Activated gamma-delta T cell treated with anti-CD3 and anti-CD28 coated beads, Interleukin-2, amount 50 U/mL, for 16 hours (primary cell): ENCODE results near the gene LRFN2.

ENCODE experiments used
- DNase-seq: peaks from one replicate; pipeline ENCODE4 v3.0.0-alpha.2; 2020; ENCODE audit warnings: low read depth

The LRFN2 gene

DNA sequence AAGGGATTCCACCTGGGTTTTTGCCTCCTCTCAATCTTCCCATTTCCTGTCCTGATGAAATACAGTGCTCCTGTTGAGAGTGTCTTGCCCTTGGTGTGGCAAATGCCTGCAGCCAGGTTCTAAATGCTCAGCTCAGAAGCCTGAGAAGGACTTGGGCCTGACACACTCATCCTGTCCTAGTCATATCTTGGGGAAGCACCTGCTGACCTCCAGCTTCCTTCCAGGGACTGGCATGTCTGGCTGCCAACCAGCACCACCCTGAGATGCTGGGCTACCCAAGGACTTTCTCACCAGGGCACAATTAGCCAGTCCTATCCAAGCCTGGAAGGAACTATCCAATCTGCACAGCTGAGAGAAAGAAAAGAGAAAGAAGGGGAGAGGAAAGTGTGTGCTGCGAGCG lies 43.4 kb downstream of the LRFN2 start:
- no peak for DNase-seq

DNA sequence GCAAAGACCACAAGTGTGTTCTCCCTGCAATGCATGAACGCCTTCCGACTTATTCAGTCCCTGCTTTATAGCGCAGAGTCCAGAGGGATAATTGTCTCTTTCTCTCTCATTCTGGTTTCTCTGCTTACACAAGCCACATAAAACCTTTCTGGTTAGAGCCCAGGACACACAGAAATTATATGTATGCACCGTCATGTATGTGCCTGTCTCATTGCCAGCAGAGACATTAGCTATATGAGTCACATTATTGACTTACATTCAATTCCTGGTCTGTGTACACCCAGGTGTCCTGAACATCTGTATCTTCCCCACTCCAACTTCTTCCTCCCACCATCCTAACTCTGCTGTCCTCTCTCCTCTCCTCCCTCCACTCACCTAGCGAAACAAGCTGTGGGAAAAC lies 44.0 kb downstream of the LRFN2 start:
- DNase-seq: no peak

DNA sequence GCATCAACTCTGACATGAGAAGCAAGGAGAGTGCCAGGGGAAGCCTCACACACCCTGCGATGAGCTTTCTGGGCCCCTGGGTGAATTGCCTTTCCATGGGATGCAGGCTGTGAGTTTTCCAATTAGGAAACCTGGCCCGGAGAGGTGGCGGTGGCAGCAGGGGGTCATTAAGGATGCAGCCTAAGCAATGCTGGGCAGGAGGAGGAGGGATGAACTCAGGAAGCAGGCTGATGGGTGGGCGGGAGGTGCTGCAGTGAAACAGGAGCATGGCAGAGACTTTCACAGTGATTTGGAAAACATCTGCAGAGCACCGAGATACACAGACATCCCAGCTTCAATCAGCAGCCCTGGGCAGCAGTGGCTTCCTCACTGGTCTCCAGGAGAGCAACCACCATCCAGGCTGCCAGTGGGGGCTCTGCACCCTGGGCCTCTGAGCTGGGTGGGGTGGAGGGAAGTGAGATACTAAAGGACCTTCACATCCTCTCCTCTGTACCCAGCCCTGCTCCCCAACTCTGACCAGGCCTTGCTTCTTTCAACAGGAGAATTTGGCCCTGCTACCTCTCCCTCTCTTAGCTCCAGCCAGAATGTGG lies 44.9 kb downstream of the LRFN2 start:
- no peak for DNase-seq

DNA sequence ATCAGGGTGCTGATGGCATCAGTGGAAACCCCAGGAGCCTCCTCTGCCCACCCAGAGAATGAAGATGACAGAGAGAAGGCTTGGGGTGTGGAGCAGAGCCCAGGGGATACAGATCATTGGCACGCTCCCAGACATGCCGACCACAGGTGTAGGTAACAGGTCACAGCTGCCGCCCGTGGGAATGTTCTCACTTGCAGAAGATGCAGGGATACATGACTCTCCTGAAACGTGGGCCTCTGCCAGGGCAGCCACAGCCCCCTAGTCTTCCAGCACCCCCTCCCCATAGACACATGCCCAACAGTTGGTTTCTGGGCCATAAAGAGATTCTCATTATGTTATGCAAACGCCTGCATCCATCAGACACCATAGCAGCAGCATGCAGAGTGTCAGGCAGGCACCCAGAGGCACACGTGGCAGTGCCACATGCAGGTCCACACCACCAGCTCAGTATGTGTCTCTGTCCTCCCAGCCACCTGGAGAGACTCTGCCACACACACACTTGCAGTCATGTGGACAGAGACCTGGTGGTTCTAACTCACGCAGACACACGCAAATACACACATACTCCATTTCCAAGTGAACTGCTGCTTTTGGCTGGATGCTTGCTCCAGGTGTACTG lies 45.5 kb downstream of the LRFN2 start:
- DNase-seq: no peak

DNA sequence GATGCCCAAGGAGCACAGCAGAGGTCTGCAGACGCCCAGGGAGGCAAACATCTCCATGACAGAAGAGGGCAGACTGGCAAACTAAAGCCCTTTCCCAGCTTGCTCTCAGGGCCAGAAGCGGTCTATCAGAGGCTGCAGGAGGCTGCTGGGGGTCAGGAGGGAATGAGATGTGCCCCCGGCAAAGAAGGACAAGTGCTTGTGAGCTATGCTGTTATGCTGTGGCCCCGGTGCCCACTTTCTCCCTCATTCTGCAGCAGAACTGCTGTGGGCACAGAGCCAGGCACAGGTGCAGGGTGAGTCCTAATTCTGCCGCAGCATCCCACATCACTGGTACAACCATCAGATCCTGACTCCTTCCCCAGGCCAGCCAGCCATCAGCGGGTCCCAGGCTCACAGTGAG lies 46.4 kb downstream of the LRFN2 start:
- DNase-seq: no peak

DNA sequence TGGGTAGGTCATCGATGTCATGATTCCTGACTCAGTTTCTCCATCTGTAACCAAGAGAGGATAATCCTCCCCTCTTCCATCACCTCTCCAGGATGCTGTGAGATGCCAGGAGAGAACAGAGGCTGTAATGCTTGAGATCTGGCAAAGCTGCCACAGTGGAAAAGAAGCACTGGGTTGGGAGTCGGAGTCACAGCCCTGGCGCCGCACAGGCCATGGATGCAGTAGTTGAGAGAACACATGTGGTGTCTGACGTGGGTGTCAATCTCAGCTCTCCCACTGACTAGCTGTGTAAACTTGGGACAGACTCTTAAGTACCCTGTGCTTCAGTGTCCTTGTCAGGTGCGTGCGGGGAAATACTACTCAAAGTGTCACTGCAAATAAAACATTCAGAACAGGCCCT lies 47.3 kb downstream of the LRFN2 start:
- no peak for DNase-seq

DNA sequence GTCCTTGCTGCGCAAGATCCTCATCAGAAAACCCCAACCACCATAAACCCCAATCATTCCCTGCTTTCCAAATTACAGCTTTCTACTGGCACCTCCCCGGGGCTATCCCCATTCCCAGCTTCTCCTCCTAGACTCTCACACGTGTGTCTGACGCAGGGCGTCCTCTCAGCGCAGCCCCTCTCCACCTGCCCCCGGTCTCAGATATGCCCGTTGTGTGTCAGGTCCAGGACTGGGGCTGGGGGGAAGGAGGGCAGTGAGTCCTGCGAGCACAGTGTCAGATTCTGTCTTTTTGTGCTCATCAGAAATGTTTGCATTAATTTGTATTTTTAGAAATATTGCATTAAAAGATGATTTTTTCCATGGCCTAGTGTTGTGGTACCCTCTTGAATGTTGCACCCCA lies 48.6 kb downstream of the LRFN2 start:
- no peak for DNase-seq

DNA sequence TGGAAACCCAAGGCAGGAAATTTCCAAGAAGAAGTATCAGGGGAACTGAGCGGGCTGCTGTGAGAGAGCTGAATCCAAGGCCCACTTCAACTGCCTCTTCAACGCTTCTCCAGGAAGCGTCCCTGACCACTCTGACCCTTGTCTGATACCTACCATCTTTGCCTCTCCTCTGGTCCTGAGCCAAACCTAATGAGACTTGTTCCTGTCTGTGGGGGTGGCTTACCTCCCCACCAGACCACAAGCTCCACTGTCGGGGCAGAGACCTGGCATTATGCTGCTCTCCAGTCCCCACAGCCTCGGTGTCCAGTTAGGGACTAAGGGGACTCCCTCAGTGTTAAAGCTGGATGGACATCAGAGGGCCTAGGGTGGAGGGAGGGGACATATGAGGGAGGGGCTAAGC lies 49.7 kb downstream of the LRFN2 start:
- no peak for DNase-seq

DNA sequence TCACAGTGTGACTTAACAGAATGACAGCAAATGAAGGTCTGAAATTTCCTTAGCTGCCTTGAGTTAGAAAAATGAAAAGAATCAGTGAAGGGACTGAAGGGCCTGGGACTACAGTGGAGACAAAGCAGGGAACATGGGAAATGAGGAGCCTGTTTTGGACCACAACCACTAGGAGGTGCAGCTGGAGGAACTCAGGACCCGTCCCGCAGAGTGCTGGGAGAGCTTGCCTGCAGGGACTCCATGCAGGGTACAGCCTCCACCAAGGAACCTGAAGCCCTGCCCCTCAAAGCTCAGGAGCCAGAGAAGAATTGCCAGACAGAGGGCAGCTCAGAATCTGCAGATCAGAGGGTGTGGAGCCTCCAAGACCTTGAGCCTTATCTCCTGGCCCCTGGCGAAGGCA lies 50.7 kb downstream of the LRFN2 start:
- DNase-seq: no peak

DNA sequence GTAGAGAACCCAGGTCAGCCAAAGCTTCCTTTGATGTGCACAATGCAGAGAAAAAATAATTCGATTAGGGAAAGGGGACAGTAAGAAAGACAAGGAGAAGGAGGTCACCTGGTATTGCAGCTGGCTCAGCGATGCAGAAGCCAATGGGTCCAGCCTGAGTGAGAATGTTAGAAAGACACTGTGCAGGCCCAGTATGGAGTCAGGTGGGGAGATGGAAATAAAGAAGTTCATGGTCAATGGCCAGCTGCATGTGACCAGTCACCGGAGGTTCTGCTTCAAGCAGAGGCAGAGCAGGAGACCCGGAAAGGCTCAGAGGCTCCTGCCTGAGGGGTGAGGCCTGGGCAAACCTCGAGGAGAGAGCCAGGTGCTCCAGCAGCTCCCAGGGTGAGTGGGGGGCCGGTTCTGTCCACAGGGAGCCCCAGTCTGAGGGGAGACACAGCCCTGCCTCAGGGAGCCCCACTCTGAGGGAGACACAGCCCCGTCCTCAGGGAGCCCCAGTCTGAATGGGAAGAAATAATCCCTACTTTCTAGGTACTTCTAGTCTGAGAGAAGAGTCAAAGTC lies 51.3 kb downstream of the LRFN2 start:
- no peak for DNase-seq

DNA sequence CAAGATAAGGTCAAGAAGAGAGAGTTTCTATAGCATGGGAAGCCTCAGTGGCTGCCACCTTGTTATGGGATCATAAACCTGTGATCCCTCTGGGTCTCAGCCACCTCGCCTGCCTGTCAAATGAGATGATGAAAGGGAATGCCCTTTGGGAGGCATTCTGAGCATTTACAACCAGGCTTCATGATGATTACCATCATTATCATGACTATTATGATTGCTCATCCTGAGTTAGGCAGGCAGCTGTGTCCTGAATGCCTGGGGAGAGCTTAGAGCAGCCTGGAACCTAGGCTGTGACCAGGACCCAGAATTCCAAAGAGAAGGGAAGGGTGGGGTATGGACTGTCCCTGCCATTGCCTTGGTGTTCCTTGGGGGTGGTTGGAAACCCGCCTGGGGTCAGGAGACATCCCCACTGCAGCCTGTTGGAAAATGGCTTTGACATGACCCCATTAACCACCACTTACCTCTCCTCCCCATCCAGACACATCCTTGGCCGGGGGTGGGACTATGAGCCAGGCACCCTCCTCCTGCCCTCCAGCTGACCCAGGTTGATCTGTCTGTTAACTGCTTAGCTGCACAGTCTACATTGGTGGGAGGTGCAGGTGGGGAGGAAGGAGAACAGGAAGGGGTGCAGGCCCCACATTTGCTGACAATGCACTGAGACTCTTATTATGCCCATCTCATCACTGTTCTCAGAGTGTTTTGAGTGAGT lies 51.9 kb downstream of the LRFN2 start:
- no peak for DNase-seq

DNA sequence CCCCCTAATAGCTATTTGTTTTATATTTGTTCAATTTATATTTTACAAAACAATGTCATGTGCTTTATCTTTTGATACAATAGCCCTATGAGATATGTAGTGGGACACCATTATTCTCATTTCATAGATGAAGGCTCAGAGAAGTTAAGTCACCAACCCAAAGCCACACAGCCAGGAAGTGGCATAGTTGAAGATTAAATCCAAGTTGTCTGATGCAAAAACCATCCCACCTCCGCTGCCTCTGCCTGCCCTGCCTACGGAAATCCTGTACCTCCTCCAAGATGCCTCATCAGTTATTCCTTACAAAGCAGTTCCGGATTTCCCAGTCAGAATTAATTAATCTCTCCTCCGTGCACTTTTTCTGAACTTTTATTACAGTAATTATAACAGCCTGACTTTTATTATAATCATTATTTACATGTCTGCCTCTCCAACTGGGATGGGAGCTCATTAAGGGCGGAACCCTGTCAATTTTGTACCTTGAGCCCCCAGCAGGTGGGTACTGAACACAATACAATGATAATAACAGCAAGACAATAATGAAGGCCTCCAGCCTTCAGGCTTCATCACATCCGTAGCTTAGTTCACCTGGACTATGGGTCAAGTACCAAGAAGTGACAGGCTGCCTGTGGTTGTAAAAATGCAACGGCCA lies 54.7 kb downstream of the LRFN2 start:
- DNase-seq: no peak

DNA sequence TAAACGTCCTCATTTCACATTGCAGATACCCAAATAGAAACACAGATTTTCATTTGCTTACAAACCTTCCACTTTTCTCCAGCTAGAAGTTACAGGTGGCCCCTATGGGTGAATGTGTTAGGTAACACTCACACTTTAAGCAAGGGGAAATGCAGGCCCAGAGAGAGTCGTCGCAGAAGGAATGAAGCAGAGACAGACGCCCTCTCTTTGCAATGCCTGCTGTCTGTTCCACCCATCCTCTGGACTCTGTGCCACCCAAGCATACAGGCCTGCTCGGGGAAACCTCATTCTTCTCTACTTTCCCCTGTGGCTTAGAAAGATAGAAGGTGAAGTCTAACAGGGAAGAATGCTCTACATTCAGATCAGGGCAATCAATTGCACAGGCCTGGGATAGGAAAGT lies 57.2 kb downstream of the LRFN2 start:
- DNase-seq: no peak

DNA sequence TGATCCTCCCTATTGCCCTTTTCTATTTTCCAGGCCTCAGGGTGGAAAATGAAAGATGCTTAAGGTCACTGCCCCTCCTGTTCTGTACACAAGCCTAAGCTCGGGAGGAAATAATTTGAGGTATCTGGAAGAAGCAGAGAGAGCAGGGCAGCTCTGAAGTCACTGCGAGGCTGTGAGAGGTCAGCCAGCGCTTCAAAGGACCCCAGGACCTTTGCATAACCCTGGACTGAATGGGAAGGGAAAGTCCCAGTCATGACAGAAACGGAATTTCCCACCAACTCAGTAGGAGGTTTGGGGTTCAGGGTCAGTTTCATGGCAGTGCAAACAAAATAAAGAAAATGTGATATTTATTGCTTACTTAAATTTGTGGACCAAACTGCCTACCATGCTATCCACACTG lies 58.1 kb downstream of the LRFN2 start:
- no peak for DNase-seq

DNA sequence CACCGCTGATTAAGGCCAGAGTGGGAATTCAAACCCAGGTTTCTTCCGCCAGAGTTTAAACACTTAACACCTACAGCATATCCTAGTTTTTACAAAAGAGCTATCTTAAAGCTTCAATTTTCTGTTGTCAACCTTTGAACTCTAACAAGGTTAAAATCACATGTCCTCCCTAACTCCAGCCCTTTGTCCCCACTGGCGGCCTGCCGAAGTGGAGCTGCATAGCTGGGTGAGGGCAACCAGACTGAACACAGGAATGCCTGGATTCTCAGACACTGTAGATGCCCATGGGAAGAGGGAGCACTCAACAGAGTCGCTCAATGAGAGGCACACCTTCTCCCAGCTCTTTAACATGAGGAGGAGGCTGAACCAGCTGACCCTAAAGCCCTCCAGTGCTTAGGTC lies 59.1 kb downstream of the LRFN2 start:
- DNase-seq: no peak

DNA sequence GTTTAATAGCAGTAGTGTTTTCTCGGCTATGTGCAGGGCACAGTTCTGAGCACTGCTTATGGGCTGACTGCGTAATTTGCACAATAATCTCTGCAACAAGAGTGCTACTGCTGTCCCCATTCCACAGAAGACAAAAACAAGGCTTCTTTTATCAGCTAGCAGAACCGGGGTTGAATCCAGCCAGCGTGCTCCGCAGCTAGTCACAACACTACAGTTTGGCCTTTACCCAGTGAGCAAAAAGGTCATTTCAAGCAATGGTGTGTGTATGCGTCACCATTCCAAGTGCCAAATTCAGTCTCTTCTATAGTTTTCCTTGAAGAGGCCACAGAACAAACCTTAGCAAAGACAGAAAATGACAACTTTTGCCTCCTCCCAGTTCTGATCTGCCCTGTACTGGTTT lies 61.1 kb downstream of the LRFN2 start:
- DNase-seq: no peak

DNA sequence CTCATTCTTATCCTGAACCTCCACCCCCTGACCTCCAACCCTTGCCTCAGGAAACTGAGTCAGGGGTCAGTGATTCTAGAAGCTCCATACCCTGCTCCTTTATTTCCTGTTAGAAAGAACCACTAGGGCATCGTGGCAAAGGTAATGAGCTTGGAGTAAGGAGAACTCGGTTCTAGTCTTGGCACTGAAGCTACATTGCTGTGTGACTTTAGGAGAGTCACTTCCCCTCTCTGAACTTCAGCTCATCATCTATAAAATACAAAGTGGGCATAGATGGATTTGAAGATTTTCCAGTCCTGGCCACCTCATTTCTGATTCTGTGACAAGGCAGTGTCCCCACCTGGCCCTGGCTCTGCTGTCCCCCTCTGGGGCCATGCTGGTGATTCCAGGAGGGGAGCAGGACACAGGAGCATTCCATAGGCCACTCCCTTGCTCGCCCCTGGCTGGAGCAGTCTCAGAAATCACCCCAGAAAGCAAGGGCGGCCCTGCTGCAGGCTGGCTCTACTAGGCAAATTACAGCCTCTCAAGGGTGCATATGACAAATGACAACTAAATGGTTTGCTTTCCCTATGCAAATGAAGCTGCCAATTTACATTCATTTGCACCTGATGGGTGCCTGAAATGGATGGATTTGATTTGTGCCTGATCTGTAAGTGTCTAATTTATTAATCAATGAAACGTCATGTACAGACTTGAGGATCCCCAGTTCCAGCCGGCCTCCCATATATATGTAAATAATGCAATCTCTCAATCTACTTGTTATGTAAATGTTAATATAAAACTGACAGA lies 62.2 kb downstream of the LRFN2 start:
- no peak for DNase-seq

DNA sequence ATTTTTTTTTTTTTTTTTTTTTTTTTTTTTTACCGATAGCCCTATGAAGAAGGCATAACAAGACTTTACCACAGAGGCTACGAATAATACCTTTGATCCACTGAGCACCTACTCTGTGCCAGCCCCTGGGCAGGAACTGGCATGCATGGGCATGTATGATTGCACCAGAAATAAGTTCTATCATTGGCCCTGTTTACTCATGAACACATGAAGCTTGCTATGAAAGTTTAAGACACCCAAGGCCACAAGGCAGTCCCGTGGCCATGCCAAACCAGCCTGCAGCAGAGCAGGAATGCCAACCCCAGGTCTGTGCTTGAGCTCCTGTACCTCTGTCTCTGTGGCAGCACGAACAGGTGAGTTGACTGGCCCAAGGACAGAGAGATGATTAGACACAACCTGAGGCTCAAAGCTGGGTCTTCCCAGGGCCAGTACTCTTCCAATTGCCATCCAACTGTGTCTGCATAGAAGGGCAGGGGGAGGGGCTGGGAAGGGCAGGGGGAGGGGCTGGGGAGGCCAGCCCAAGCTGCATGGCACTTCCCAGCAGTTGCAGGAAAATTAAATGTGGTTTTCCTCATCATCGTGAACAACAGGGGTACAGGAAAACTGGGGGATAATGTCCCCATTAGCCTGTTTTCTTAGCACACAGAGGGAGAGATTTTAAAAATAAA lies 63.5 kb downstream of the LRFN2 start:
- no peak for DNase-seq

DNA sequence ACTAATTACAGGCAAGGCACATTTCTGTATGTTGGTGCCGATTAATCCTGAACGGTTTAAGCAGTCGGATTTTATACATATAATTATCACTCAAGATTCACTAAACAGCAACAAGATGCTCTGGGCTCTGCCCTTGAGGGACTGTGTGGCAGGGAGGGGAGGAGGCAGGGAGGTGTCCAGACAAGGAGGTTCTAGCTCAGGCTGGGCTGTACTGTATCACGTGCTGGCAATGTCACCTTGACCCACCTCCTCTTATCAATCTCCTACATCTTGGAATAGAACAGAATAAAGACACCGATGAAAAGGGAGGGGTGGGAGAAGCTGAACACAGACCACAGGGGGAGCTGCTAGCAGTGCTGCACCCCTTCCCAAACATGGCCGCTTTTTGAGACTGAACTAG lies 65.7 kb downstream of the LRFN2 start:
- no peak for DNase-seq

DNA sequence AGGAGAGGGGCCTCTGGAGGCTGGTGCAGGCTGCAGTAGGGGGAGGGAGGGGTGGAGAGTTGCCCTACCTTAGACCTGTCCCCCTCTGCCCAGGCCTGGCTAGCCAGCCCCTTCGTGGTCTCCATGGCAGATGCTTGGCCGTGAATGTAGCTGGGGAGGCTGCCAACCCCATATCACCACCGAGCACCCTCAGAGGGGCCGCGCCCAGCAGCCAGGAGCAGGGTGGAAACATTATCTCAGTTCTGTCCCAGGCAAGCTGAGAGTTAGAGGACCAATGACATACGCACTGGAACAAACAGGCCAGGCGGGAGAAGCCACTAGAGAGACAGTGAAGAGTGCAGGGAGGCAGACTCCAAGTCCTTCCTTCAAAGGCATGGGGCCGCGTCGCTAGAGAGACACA lies 66.5 kb downstream of the LRFN2 start:
- no peak for DNase-seq

DNA sequence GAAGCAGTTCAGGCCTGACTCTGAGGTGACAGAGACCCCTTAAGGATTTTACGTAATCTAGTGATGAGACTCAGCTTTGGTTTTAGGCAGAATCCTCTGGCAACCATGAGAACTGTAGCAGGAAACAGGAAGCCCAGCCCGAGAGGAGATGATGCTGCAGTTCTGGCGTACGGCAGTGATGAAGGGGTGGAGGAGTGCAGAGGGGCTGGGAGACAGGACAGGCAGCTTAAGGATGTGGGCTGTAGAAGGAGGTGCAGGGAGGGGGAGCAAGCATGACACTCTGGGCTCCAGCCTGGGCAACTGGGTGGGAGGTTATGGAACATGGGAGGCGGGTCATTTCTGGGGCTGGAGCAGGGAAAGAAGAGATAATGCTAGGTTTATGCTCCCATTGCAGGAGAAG lies 67.1 kb downstream of the LRFN2 start:
- no peak for DNase-seq

DNA sequence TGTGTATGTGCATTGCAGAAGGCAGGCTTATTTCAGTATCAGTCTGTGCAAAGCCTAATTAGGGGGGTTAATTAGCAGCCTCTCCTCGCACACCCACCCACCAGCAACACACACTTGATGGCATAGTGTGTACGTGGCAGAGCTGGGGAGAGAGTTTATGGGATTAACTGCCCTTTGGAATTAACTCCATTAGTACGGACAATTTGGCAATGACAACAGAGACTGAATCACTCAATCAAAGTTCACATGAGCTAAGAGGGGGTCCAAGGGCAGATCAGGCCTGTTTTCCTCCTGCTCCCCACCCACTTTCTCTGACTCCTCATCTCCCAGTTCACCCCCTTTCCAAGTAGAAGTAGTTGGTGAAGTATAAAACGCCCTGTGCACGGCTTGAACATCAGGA lies 69.5 kb downstream of the LRFN2 start:
- DNase-seq: no peak
